Loucy (cell line): ENCODE measurements around the gene TESK1.
"Not testable (repeated sequence)": the region's sequence is repeated elsewhere in the genome, so short reads cannot be mapped to it uniquely, and the experiment has no call there.

Experiments
- H2AFZ ChIP-seq: fragments of 200-600 bp; sonication (generic); 2 replicates; pipeline ENCODE4 v1.6.0; 2016; ENCODE audit warnings: antibody characterized with exemption, mild to moderate bottlenecking, low read length, moderate library complexity
- H3F3A ChIP-seq: fragments of 200-600 bp; 2 replicates; pipeline ENCODE4 v1.6.0; 2016; ENCODE audit warnings: antibody characterized with exemption, low read depth, mild to moderate bottlenecking
- H3K27me3 ChIP-seq: fragments of 200-600 bp; sonication (generic); 2 replicates; pipeline ENCODE4 v1.6.1; 2014; ENCODE audit warnings: low read length, mild to moderate bottlenecking; ENCODE audit not compliant: insufficient read depth, poor library complexity, severe bottlenecking
- H3K36me3 ChIP-seq: fragments of 200-600 bp; sonication (generic); 2 replicates; pipeline ENCODE4 v1.6.1; 2016; ENCODE audit warnings: low read length; ENCODE audit not compliant: insufficient read depth
- H3K4me1 ChIP-seq: fragments of 200-600 bp; sonication (generic); 2 replicates; pipeline ENCODE4 v1.5.1; 2014; ENCODE audit warnings: low read length, mild to moderate bottlenecking; ENCODE audit not compliant: insufficient read depth, poor library complexity, severe bottlenecking
- H3K4me2 ChIP-seq: fragments of 200-600 bp; sonication (generic); 2 replicates; pipeline ENCODE4 v1.6.0; 2014; ENCODE audit warnings: antibody characterized with exemption, low read length, low read depth, mild to moderate bottlenecking; ENCODE audit not compliant: poor library complexity, severe bottlenecking
- H3K4me3 ChIP-seq: fragments of 200-600 bp; sonication (generic); 2 replicates; pipeline ENCODE4 v1.5.1; 2014; ENCODE audit warnings: low read length, mild to moderate bottlenecking, mixed read lengths; ENCODE audit not compliant: poor library complexity, severe bottlenecking
- H3K79me2 ChIP-seq: fragments of 200-600 bp; sonication (generic); 2 replicates; pipeline ENCODE4 v1.6.1; 2014; ENCODE audit warnings: low read length; ENCODE audit not compliant: insufficient read depth
- H3K9ac ChIP-seq: fragments of 200-600 bp; sonication (generic); 2 replicates; pipeline ENCODE4 v1.6.0; 2014; ENCODE audit warnings: mild to moderate bottlenecking, low read depth, low read length, moderate library complexity; ENCODE audit not compliant: poor library complexity, severe bottlenecking
- H3K9me2 ChIP-seq: fragments of 200-600 bp; sonication (generic); replicated peaks from 2 replicates; pipeline ENCODE4 v1.6.1; 2016; ENCODE audit warnings: low read depth, low read length, mixed read lengths
- H3K9me3 ChIP-seq: fragments of 200-600 bp; sonication (generic); 2 replicates; pipeline ENCODE4 v1.6.1; 2014; ENCODE audit warnings: mild to moderate bottlenecking, antibody characterized with exemption, low read length, low read depth; ENCODE audit not compliant: insufficient read depth
- H4K20me1 ChIP-seq: fragments of 200-600 bp; sonication (generic); 2 replicates; pipeline ENCODE4 v1.6.0; 2014; ENCODE audit warnings: antibody characterized with exemption, low read length, mild to moderate bottlenecking; ENCODE audit not compliant: insufficient read depth, poor library complexity, severe bottlenecking
- EZH2phosphoT487 ChIP-seq: fragments of 200-600 bp; IDR thresholded peaks from 2 replicates; pipeline ENCODE4 v1.6.1; 2018; ENCODE audit warnings: antibody characterized with exemption, mild to moderate bottlenecking, moderate library complexity, borderline replicate concordance
- TF ChIP-seq, protein P1 (sequence below): fragments of 200-600 bp; sonication (generic); conservative IDR thresholded peaks from 2 replicates; pipeline ENCODE4 v1.5.1; 2014; ENCODE audit warnings: mild to moderate bottlenecking, antibody characterized with exemption, low read length

TESK1 gene

GRCh38 chr9:35583521-35583920 lies 21.5 kb upstream of the TESK1 start:
- H3K79me2 ChIP-seq, H3K9me3 ChIP-seq, H3K4me3 ChIP-seq, H3K4me1 ChIP-seq, H4K20me1 ChIP-seq, H3K9me2 ChIP-seq, H3F3A ChIP-seq, H2AFZ ChIP-seq, H3K4me2 ChIP-seq, H3K27me3 ChIP-seq, H3K9ac ChIP-seq, H3K36me3 ChIP-seq: not testable (repeated sequence)

DNA sequence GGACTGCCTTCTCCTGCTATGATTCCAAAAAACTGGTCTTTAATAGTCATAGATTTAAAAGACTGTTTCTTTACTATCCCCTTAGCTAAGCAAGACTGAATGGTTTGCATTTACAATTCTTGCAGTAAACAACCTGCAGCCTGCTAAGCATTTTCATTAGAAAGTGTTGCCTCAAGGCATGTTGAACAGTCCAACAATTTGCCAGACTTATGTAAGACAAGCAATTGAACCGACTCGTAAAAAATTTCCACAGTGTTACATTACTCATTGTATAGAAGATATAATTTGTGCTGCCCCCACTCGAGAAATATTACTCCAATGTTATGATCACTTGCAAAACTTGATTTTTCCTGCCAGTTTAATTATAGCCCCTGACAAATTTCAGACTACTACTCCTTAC lies 20.4 kb upstream of the TESK1 start:
- H3K9me3 ChIP-seq, H3K79me2 ChIP-seq, H3F3A ChIP-seq, H4K20me1 ChIP-seq, H3K36me3 ChIP-seq, H2AFZ ChIP-seq, H3K4me1 ChIP-seq, H3K9ac ChIP-seq, H3K9me2 ChIP-seq, H3K27me3 ChIP-seq, H3K4me3 ChIP-seq, H3K4me2 ChIP-seq: not testable (repeated sequence)

- not testable (repeated sequence) for H3K9me2 ChIP-seq, H3K4me3 ChIP-seq, H3K4me2 ChIP-seq, H3K36me3 ChIP-seq, H3K4me1 ChIP-seq, H3K79me2 ChIP-seq, H4K20me1 ChIP-seq, H3K9me3 ChIP-seq, H2AFZ ChIP-seq, H3K9ac ChIP-seq, H3K27me3 ChIP-seq, H3F3A ChIP-seq
These were observed 16.6 kb upstream of the TESK1 start for GRCh38 chr9:35588506-35588905.

GRCh38 chr9:35593581-35593980 lies 11.5 kb upstream of the TESK1 start:
- Histone ChIP-seq H3K4me2 (no peak overlapping the region), H3K36me3 (no peaks in the 10 kb centered on the region), H3K27me3 (no peaks in the 10 kb centered on the region), H2AFZ (no peak overlapping the region), H3K9ac (no peak overlapping the region), H3K4me3 (no peak overlapping the region), H3K79me2 (no peaks in the 10 kb centered on the region), H3K9me2 (no peaks in the 10 kb centered on the region), H3K4me1 (no peaks in the 10 kb centered on the region), H3F3A (no peaks in the 10 kb centered on the region), H3K9me3 (peaks cover 6% of the 10 kb centered on the region; the same call in 1 of the 2 replicates), H4K20me1 (no peaks in the 10 kb centered on the region)
- TF ChIP-seq EZH2phosphoT487 = no peak
- TF ChIP-seq, protein P1, sequence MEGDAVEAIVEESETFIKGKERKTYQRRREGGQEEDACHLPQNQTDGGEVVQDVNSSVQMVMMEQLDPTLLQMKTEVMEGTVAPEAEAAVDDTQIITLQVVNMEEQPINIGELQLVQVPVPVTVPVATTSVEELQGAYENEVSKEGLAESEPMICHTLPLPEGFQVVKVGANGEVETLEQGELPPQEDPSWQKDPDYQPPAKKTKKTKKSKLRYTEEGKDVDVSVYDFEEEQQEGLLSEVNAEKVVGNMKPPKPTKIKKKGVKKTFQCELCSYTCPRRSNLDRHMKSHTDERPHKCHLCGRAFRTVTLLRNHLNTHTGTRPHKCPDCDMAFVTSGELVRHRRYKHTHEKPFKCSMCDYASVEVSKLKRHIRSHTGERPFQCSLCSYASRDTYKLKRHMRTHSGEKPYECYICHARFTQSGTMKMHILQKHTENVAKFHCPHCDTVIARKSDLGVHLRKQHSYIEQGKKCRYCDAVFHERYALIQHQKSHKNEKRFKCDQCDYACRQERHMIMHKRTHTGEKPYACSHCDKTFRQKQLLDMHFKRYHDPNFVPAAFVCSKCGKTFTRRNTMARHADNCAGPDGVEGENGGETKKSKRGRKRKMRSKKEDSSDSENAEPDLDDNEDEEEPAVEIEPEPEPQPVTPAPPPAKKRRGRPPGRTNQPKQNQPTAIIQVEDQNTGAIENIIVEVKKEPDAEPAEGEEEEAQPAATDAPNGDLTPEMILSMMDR = no peak

DNA sequence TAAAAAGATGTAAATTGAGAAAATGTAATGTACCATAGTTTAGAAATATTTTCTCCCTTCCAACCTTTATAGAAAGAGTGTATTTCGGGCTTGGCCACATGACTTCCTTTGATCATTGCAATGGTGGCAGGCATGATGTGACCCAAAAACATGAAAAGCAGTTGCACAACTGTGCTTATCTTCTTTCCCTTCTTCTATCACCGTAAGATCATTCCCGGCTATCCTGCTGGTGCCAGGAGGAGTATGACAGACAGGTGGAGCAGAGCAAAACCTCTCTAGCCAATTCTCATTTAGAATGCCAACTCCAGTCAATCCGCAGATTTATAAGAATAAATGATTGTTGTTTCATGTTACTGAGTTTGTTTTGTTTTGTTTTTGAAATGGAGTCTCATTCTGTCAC lies 10.6 kb upstream of the TESK1 start:
- Histone ChIP-seq H3K4me2 (no peak overlapping the region), H3F3A (no peaks in the 10 kb centered on the region), H3K4me3 (no peak overlapping the region), H3K4me1 (no peaks in the 10 kb centered on the region), H3K36me3 (no peaks in the 10 kb centered on the region), H3K9ac (no peak overlapping the region), H2AFZ (no peak overlapping the region), H4K20me1 (no peaks in the 10 kb centered on the region), H3K9me2 (no peaks in the 10 kb centered on the region), H3K27me3 (no peaks in the 10 kb centered on the region), H3K9me3 (peaks cover 6% of the 10 kb centered on the region; the same call in 1 of the 2 replicates), H3K79me2 (no peaks in the 10 kb centered on the region)
- TF ChIP-seq EZH2phosphoT487 = no peak
- TF ChIP-seq, protein P1 = no peak

DNA sequence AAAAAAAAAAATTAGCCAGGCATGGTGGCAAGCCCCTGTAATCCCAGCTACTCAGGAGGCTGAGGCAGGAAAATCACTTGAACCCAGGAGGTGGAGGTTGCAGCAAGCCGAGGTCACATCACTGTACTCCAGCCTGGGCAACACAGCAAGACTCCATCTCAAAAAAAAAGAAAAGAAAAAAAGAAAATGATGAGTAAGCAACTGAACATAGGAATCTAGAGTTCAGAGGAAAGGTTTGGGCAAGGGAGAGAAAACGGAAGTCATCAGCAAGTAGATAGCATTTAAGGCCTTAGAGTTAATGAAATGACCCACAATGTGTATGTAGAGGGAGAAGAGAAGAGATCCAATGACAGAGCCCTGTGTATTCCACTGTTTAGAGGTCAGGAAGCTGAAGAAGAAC lies 8.2 kb upstream of the TESK1 start:
- H4K20me1 ChIP-seq, H3K4me1 ChIP-seq, H3K4me2 ChIP-seq, H2AFZ ChIP-seq, H3K9me2 ChIP-seq, H3K9ac ChIP-seq, H3K9me3 ChIP-seq, H3K4me3 ChIP-seq, H3F3A ChIP-seq, H3K27me3 ChIP-seq, H3K79me2 ChIP-seq, H3K36me3 ChIP-seq: not testable (repeated sequence)
